ENCODE results near the gene ANKRD13A. TPM values are rescaled to one million over a fixed set of nuclear protein-coding genes. Genes with fewer than 3 reads are reported as not detected.

The ANKRD13A gene
- total RNA-seq, 1 donor from 2014 or later, result 20.0 TPM

DNA sequence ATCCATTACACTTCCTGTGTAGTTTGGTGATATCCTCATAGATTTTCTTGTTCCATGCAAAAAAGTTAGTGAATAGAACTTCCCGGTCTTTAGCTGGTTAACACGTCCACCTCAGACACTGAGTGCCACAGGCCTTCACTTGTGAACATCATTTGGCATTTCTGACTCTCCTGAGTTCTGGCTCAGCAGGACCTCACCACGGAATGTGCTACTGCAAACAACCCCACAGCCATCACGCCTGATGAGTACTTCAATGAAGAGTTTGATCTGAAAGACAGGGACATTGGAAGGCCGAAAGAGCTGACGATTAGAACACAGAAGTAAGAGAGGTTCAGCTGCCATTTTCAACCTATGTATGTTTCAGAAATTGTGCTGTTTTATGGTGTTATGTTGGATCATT is 29.1 kb downstream of the ANKRD13A start:
- intact Hi-C loops (cut with micrococcal nuclease), result no loop called here
- Histone ChIP-seq H3K4me1 (peaks cover 19% of the 10 kb centered on the region), H3K27ac (replicated peaks) (no peak overlapping the region), H3K4me3 (no peak overlapping the region), H3K9me3 (replicated peaks) (no peaks in the 10 kb centered on the region), H3K27me3 (ENCODE audit: low read depth) (no peaks in the 10 kb centered on the region), H3K36me3 (peaks cover 68% of the 10 kb centered on the region)
- TF ChIP-seq, protein P1, sequence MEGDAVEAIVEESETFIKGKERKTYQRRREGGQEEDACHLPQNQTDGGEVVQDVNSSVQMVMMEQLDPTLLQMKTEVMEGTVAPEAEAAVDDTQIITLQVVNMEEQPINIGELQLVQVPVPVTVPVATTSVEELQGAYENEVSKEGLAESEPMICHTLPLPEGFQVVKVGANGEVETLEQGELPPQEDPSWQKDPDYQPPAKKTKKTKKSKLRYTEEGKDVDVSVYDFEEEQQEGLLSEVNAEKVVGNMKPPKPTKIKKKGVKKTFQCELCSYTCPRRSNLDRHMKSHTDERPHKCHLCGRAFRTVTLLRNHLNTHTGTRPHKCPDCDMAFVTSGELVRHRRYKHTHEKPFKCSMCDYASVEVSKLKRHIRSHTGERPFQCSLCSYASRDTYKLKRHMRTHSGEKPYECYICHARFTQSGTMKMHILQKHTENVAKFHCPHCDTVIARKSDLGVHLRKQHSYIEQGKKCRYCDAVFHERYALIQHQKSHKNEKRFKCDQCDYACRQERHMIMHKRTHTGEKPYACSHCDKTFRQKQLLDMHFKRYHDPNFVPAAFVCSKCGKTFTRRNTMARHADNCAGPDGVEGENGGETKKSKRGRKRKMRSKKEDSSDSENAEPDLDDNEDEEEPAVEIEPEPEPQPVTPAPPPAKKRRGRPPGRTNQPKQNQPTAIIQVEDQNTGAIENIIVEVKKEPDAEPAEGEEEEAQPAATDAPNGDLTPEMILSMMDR (IDR thresholded peaks at IDR 0.05; ENCODE audit: borderline replicate concordance), result no peak
- DNase-seq, result no peak

- DNase-seq, result no peak
- no peaks in the 10 kb centered on the region for H3K9me3 ChIP-seq (replicated peaks)
- no peak overlapping the region for H3K4me3 ChIP-seq
- H3K27me3 ChIP-seq (ENCODE audit: low read depth), result no peaks in the 10 kb centered on the region
- TF ChIP-seq, protein P1 (IDR thresholded peaks at IDR 0.05; ENCODE audit: borderline replicate concordance), result no peak
- H3K27ac ChIP-seq (replicated peaks), result no peak overlapping the region
- peaks cover 9% of the 10 kb centered on the region for H3K4me1 ChIP-seq
- H3K36me3 ChIP-seq, result peaks cover 77% of the 10 kb centered on the region
- intact Hi-C loops (cut with micrococcal nuclease), result no loop called here
Observed at GRCh38 chr12:110029290-110029815, 30.1 kb downstream of the ANKRD13A start.

- intact Hi-C loops (cut with micrococcal nuclease), result no loop called here
- DNase-seq, result no peak
- no peak overlapping the region for H3K4me3 ChIP-seq
- no peak overlapping the region for H3K27ac ChIP-seq (replicated peaks)
- TF ChIP-seq, protein P1 (IDR thresholded peaks at IDR 0.05; ENCODE audit: borderline replicate concordance), result no peak
- peaks cover 86% of the 10 kb centered on the region for H3K36me3 ChIP-seq
- H3K4me1 ChIP-seq, result peaks cover 16% of the 10 kb centered on the region
- no peaks in the 10 kb centered on the region for H3K27me3 ChIP-seq (ENCODE audit: low read depth)
- no peaks in the 10 kb centered on the region for H3K9me3 ChIP-seq (replicated peaks)
Observed at GRCh38 chr12:110033888-110034287, 34.7 kb downstream of the ANKRD13A start.

DNA sequence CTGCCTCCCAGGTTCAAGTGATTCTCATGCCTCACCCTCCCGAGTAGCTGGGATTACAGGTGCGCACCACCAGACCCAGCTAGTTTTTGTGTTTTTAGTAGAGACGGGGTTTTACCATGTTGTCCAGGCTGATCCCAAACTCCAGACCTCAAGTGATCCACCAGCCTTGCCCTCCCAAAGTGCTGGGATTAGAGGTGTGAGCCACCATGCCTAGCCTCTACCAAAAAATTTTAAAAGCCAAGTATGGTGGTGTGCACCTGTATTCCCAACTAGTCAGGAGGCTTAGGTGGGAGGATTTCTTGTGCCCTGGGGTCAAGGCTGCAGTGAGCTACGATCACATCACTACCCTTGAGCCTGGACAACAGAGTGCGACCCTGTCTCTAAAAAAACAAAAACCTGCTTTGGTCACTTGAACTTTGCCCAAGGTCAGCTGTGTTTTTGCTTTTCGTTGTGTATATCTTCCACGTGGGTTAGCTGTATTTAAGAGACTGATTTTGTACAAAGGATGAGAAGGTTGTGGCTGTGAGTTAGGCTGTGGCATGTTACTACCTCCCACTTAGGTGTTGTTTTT is 36.4 kb downstream of the ANKRD13A start:
- Histone ChIP-seq H3K9me3 (replicated peaks) (no peaks in the 10 kb centered on the region), H3K36me3 (peaks cover 72% of the 10 kb centered on the region), H3K4me1 (peaks cover 28% of the 10 kb centered on the region), H3K27ac (replicated peaks) (no peak overlapping the region), H3K27me3 (ENCODE audit: low read depth) (no peaks in the 10 kb centered on the region), H3K4me3 (no peak overlapping the region)
- TF ChIP-seq, protein P1 (IDR thresholded peaks at IDR 0.05; ENCODE audit: borderline replicate concordance), result no peak
- intact Hi-C loops (cut with micrococcal nuclease), result no loop called here
- no peak for DNase-seq

DNA sequence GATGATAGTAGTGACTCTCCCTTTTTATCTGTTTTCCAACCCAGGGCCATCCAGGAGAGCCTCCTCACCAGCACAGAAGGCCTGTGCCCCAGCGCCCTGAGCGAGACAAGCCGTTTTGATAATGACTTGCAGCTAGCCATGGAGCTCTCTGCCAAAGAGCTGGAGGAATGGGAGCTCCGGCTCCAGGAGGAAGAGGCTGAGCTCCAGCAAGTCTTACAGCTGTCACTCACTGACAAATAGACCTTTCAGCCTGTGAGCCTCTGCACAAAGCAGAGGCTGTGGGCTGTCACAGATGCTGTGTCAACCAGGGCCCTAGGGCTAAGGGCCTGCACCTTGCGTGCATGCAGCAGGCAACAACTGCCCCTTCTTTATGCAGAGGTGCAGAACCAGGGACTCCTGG is 38.1 kb downstream of the ANKRD13A start:
- no peaks in the 10 kb centered on the region for H3K27me3 ChIP-seq (ENCODE audit: low read depth)
- no peaks in the 10 kb centered on the region for H3K9me3 ChIP-seq (replicated peaks)
- intact Hi-C loops (cut with micrococcal nuclease), result no loop called here
- no peak for DNase-seq
- H3K27ac ChIP-seq (replicated peaks), result peak overlapping the region; percentile 36
- TF ChIP-seq, protein P1 (IDR thresholded peaks at IDR 0.05; ENCODE audit: borderline replicate concordance), result no peak
- peaks cover 68% of the 10 kb centered on the region for H3K36me3 ChIP-seq
- H3K4me1 ChIP-seq, result peaks cover 38% of the 10 kb centered on the region
- H3K4me3 ChIP-seq, result no peak overlapping the region

Measured in left ventricle myocardium inferior (tissue), 1 donor.